Subcutaneous abdominal adipose tissue (tissue), 5 donors: ENCODE data around the gene DPH6.

Experiments
- H3K27ac ChIP-seq: one replicate; pipeline ENCODE4 v1.7.0; 2013; ENCODE audit warnings: low read depth, mild to moderate bottlenecking, inconsistent platforms, low read length, moderate library complexity
- H3K27me3 ChIP-seq, 5 donors: one replicate each; pipeline ENCODE4 v1.7.0; 2013; ENCODE audit warnings: low read length in 5 of 5, inconsistent platforms in 1 of 5; ENCODE audit not compliant: control insufficient read depth in 5 of 5, insufficient read depth in 4 of 5
- H3K36me3 ChIP-seq, 5 donors: one replicate each; pipeline ENCODE4 v1.7.0; 2013; ENCODE audit warnings: low read length in 5 of 5; ENCODE audit not compliant: control insufficient read depth in 5 of 5, insufficient read depth in 5 of 5
- H3K4me1 ChIP-seq, 5 donors: one replicate each; pipeline ENCODE4 v1.7.0; 2013; ENCODE audit warnings: low read length in 5 of 5, mild to moderate bottlenecking in 3 of 5, moderate library complexity in 1 of 5; ENCODE audit not compliant: control insufficient read depth in 5 of 5, insufficient read depth in 5 of 5
- H3K4me3 ChIP-seq, 5 donors: one replicate each; pipeline ENCODE4 v1.7.0; 2013; ENCODE audit warnings: low read length in 5 of 5, low read depth in 1 of 5
- H3K9ac ChIP-seq, 5 donors: one replicate each; pipeline ENCODE4 v1.7.0; 2013; ENCODE audit warnings: low read length in 5 of 5, mild to moderate bottlenecking in 4 of 5, moderate library complexity in 3 of 5
- H3K9me3 ChIP-seq, 5 donors: one replicate each; pipeline ENCODE4 v1.7.0; 2013; ENCODE audit warnings: low read length in 5 of 5; ENCODE audit not compliant: control insufficient read depth in 5 of 5
- donor health status: healthy.
- donor health status: healthy.
- donor health status: healthy.
- donor health status: healthy.
- donor health status: healthy.

The DPH6 gene

DNA sequence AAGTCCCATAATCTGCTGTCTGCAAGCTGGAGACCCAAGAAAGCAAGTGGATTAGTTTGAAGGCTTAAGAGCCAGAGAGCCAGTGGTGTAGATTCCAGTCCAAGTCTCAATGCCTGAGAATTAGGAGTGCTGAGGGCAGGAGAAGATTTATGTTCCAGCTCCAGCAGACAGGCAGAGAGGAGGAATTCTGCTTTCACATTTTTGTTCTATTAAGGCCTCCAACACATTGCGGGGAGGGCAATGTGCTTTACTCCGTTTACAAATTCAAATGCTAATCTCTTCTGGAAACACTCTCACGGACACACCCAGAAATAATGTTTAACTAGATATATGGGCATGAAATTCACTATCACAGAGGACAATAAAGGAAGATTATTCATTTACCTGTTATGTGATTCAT, 54.0 kb downstream of the DPH6 start:
- Histone ChIP-seq H3K9ac (no peak overlapping the region), H3K27ac (no peak overlapping the region), H3K36me3 (peaks cover 0 to 5% (median 0%) of the 10 kb centered on the region in 5 donors), H3K9me3 (peaks cover 0 to 8% (median 4%) of the 10 kb centered on the region in 5 donors), H3K4me1 (no peaks in the 10 kb centered on the region), H3K4me3 (no peak overlapping the region), H3K27me3 (no peaks in the 10 kb centered on the region)

GRCh38 chr15:35491173-35491572, 54.8 kb downstream of the DPH6 start:
- Histone ChIP-seq H3K27ac (no peak overlapping the region), H3K4me1 (no peaks in the 10 kb centered on the region), H3K36me3 (peaks cover 0 to 6% (median 0%) of the 10 kb centered on the region in 5 donors), H3K4me3 (no peak overlapping the region), H3K27me3 (no peaks in the 10 kb centered on the region), H3K9me3 (peaks cover 0 to 12% (median 4%) of the 10 kb centered on the region in 5 donors), H3K9ac (no peak overlapping the region)

GRCh38 chr15:35490511-35490910, 55.5 kb downstream of the DPH6 start:
- Histone ChIP-seq H3K4me1 (no peaks in the 10 kb centered on the region), H3K9me3 (peaks cover 0 to 14% (median 4%) of the 10 kb centered on the region in 5 donors), H3K9ac (no peak overlapping the region), H3K27ac (no peak overlapping the region), H3K4me3 (no peak overlapping the region), H3K27me3 (no peaks in the 10 kb centered on the region), H3K36me3 (peaks cover 0 to 6% (median 0%) of the 10 kb centered on the region in 5 donors)

GRCh38 chr15:35487417-35487816, 58.5 kb downstream of the DPH6 start:
- Histone ChIP-seq H3K27me3 (no peaks in the 10 kb centered on the region), H3K27ac (no peak overlapping the region), H3K36me3 (peaks cover 0 to 6% (median 4%) of the 10 kb centered on the region in 5 donors), H3K9me3 (peaks cover 0 to 14% (median 6%) of the 10 kb centered on the region in 5 donors), H3K9ac (no peak overlapping the region), H3K4me1 (no peaks in the 10 kb centered on the region), H3K4me3 (peak overlapping the region in 1 of 5 donors; percentile 12)

DNA sequence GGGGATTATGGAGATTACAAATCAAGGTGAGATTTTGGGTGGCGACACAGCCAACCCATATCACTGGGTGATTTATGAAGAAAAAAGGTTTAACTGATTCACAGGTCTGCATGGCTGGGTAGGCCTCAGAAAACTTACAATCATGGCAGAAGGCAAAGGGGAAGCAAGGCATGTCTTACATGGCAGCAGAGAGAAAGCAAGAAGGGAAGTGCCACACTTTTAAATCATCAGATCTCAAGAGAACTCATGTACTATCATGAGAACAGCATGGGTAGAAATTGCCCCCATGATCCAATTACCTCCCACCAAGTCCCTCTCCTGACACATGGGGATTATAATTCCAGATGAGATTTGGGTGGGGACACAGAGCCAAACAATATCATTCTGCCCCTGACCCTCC, 59.7 kb downstream of the DPH6 start:
- H3K9ac ChIP-seq: no peak overlapping the region
- H3K4me3 ChIP-seq: no peak overlapping the region
- H3K9me3 ChIP-seq: peaks cover 0 to 14% (median 6%) of the 10 kb centered on the region in 5 donors
- no peaks in the 10 kb centered on the region for H3K27me3 ChIP-seq
- H3K36me3 ChIP-seq: peaks cover 0 to 6% (median 4%) of the 10 kb centered on the region in 5 donors
- no peaks in the 10 kb centered on the region for H3K4me1 ChIP-seq
- no peak overlapping the region for H3K27ac ChIP-seq

DNA sequence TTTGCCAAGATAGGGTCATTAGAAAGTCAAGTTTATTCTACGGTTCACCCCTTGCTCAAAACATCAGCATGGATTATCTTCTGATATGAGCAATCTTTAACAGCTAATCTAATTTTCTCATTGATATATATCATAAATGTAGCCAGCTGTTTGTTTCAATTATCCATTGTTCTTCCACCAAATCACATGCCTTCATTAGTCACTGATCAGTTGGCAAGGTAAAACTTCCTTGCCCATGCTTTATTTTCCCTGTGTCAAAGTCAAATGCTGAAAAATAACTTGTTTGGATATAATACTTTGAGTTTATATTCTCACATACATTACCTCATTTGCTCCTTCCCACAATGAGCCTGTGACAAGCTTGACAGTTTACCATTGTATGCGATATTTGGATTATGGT, 60.6 kb downstream of the DPH6 start:
- H3K4me3 ChIP-seq: no peak overlapping the region
- H3K27me3 ChIP-seq: no peaks in the 10 kb centered on the region
- no peak overlapping the region for H3K27ac ChIP-seq
- H3K36me3 ChIP-seq: peaks cover 0 to 6% (median 4%) of the 10 kb centered on the region in 5 donors
- no peak overlapping the region for H3K9ac ChIP-seq
- peaks cover 0 to 14% (median 4%) of the 10 kb centered on the region in 5 donors for H3K9me3 ChIP-seq
- H3K4me1 ChIP-seq: no peaks in the 10 kb centered on the region

DNA sequence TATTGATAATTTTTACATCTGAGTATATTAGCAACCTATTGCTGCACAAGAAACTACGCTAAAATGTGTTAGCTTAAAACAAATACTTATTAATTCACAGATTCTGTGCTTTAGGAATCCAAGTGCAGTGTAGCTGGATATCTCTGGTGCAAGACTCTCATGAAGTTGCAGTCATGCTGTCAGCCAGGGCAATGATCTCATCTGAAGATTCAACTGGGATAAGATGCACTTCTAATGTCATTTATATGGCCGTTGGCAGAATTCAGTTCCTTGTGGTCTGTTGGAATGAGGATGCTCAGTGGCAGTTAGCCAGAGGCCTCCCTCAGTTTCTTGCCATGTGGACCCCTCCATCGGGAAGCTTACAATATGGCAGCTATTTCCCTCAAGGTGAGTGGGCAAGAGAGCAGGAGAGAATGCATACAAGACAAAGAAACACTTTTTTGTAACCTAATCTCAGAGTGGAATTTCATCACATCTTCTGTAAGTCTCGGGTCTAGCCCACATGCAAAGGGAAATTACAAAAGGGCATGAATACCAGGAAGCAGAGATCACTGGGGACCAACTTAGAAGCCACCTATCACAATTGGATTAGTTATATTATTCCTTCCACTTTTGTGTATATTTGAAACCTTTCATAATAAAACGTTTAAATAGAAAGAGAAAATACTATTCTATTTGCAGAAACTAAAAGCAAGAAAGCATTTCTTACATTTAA, 61.6 kb downstream of the DPH6 start:
- Histone ChIP-seq H3K9me3 (peaks cover 0 to 14% (median 4%) of the 10 kb centered on the region in 5 donors), H3K9ac (no peak overlapping the region), H3K27me3 (no peaks in the 10 kb centered on the region), H3K4me1 (no peaks in the 10 kb centered on the region), H3K27ac (no peak overlapping the region), H3K4me3 (no peak overlapping the region), H3K36me3 (peaks cover 0 to 6% (median 4%) of the 10 kb centered on the region in 5 donors)

GRCh38 chr15:35481992-35482391, 64.0 kb downstream of the DPH6 start:
- Histone ChIP-seq H3K9ac (no peak overlapping the region), H3K9me3 (peaks cover 0 to 8% (median 0%) of the 10 kb centered on the region in 5 donors), H3K36me3 (peaks cover 0 to 6% (median 2%) of the 10 kb centered on the region in 5 donors), H3K4me3 (no peak overlapping the region), H3K27me3 (no peaks in the 10 kb centered on the region), H3K27ac (no peak overlapping the region), H3K4me1 (no peaks in the 10 kb centered on the region)

- peaks cover 0 to 2% (median 0%) of the 10 kb centered on the region in 5 donors for H3K9me3 ChIP-seq
- no peaks in the 10 kb centered on the region for H3K27me3 ChIP-seq
- H3K4me3 ChIP-seq: no peak overlapping the region
- no peak overlapping the region for H3K27ac ChIP-seq
- no peaks in the 10 kb centered on the region for H3K4me1 ChIP-seq
- peaks cover 0 to 6% (median 0%) of the 10 kb centered on the region in 5 donors for H3K36me3 ChIP-seq
- no peak overlapping the region for H3K9ac ChIP-seq
Measured at GRCh38 chr15:35481064-35481463, 64.9 kb downstream of the DPH6 start.

- Histone ChIP-seq H3K9me3 (peaks cover 0 to 2% (median 0%) of the 10 kb centered on the region in 5 donors), H3K27ac (no peak overlapping the region), H3K4me3 (no peak overlapping the region), H3K27me3 (no peaks in the 10 kb centered on the region), H3K36me3 (peaks cover 0 to 4% (median 0%) of the 10 kb centered on the region in 5 donors), H3K9ac (no peak overlapping the region), H3K4me1 (no peaks in the 10 kb centered on the region)
Measured at GRCh38 chr15:35479423-35479822, 66.5 kb downstream of the DPH6 start.
